ENCODE measurements around the gene LRRC63. TPM values are rescaled to one million over a fixed set of nuclear protein-coding genes. Genes with fewer than 3 reads are reported as not detected.

LRRC63 gene
- polyA plus RNA-seq, 3 donors = 0.36 TPM; not detected in 2

- WGBS (ENCODE audit: insufficient coverage) = no CpG with 5 or more reads among the region's 1 CpG
- peaks cover 35 to 44% of the 10 kb centered on the region in 2 donors for H3K36me3 ChIP-seq (replicated peaks in 1 of 2; ENCODE audit: control insufficient read depth in 1 of 2, insufficient read depth in 2 of 2, low read length in 2 of 2)
- H3K9me3 Mint-ChIP-seq = no peaks in the 10 kb centered on the region
- peaks cover 99% of the 10 kb centered on the region for H3K79me2 ChIP-seq (ENCODE audit: insufficient read depth, low read length)
- no peaks in the 10 kb centered on the region for H3K27me3 Mint-ChIP-seq (ENCODE audit: low read depth in 3 of 3)
- H3K27me3 ChIP-seq (ENCODE audit: control insufficient read depth in 2 of 2, insufficient read depth in 2 of 2, low read length in 2 of 2) = no peaks in the 10 kb centered on the region
- peak overlapping the region; percentile 77 to 96 (median 84) for H3K27ac Mint-ChIP-seq
- H3K27ac ChIP-seq (ENCODE audit: low read depth in 1 of 2, low read length in 2 of 2) = peak overlapping the region in 1 of 2 donors; percentile 95
- peak overlapping the region; percentile 97 for H3K4me2 ChIP-seq (replicated peaks; ENCODE audit: extremely low read depth, low read length, poor library complexity, severe bottlenecking)
- TF ChIP-seq CTCF (IDR thresholded peaks at IDR 0.05) = no peak
- H3K4me3 Mint-ChIP-seq = peak overlapping the region in 1 of 2 donors; percentile 2
- intact Hi-C loops (cut with micrococcal nuclease) = loop anchor here (5.0 to 10.0 kb wide), 4 partner anchors 46 to 156 kb away; partner anchors contain the start of gene LRRC63 (in 2 of the 2)
- H3K36me3 Mint-ChIP-seq = peaks cover 51 to 72% of the 10 kb centered on the region in 2 donors
- H2AFZ ChIP-seq (ENCODE audit: insufficient read depth, low read depth, low read length, poor library complexity, severe bottlenecking) = no peak overlapping the region
- peaks cover 84 to 89% of the 10 kb centered on the region in 2 donors for H3K4me1 ChIP-seq (ENCODE audit: control insufficient read depth in 1 of 2, insufficient read depth in 2 of 2, low read length in 2 of 2)
- H3K4me1 Mint-ChIP-seq = peaks cover 83% of the 10 kb centered on the region
- no peaks in the 10 kb centered on the region for H3K9me3 ChIP-seq (replicated peaks in 1 of 2; ENCODE audit: control insufficient read depth in 1 of 2, insufficient read depth in 1 of 2, low read length in 2 of 2)
- no peak overlapping the region for H3K9ac ChIP-seq (ENCODE audit: insufficient read depth, low read length, poor library complexity, severe bottlenecking)
- H4K20me1 ChIP-seq (ENCODE audit: insufficient read depth, low read length) = peaks cover 98% of the 10 kb centered on the region
- H3K4me3 ChIP-seq (replicated peaks in 1 of 3; ENCODE audit: low read depth in 2 of 3, low read length in 3 of 3) = peak overlapping the region in 1 of 3 experiments; percentile 98
- DNase-seq = no peak
Observed at GRCh38 chr13:46166224-46166584, 45.5 kb upstream of the LRRC63 start.

- 70% methylated on average over 2 of the region's 3 CpGs for WGBS (ENCODE audit: insufficient coverage)
Observed at GRCh38 chr13:46166947-46167610, 44.6 kb upstream of the LRRC63 start.

More at GRCh38 chr13:46166947-46167610, 44.6 kb upstream of the LRRC63 start:
- TF ChIP-seq CTCF (IDR thresholded peaks at IDR 0.05) = no peak
- no peaks in the 10 kb centered on the region for H3K27me3 ChIP-seq (ENCODE audit: control insufficient read depth in 2 of 2, insufficient read depth in 2 of 2, low read length in 2 of 2)
- peak overlapping the region in 1 of 3 experiments; percentile 98 for H3K4me3 ChIP-seq (replicated peaks in 1 of 3; ENCODE audit: low read depth in 2 of 3, low read length in 3 of 3)
- H3K79me2 ChIP-seq (ENCODE audit: insufficient read depth, low read length) = peaks cover 99% of the 10 kb centered on the region
- H3K9me3 Mint-ChIP-seq = no peaks in the 10 kb centered on the region
- intact Hi-C loops (cut with micrococcal nuclease) = loop anchor here (5.0 to 10.0 kb wide), 4 partner anchors 45 to 155 kb away; partner anchors contain the start of gene LRRC63 (in 2 of the 2)
- H3K27me3 Mint-ChIP-seq (ENCODE audit: low read depth in 3 of 3) = no peaks in the 10 kb centered on the region
- peak overlapping the region; percentile 56 to 70 for H3K4me3 Mint-ChIP-seq
- H3K27ac ChIP-seq (ENCODE audit: low read depth in 1 of 2, low read length in 2 of 2) = peak overlapping the region; percentile 90 to 95
- H3K36me3 Mint-ChIP-seq = peaks cover 54 to 71% of the 10 kb centered on the region in 2 donors
- H4K20me1 ChIP-seq (ENCODE audit: insufficient read depth, low read length) = peaks cover 99% of the 10 kb centered on the region
- no peak overlapping the region for H2AFZ ChIP-seq (ENCODE audit: insufficient read depth, low read depth, low read length, poor library complexity, severe bottlenecking)
- DNase-seq = peak in 1 of 3 donors; percentile 71
- H3K9ac ChIP-seq (ENCODE audit: insufficient read depth, low read length, poor library complexity, severe bottlenecking) = no peak overlapping the region
- peaks cover 31 to 44% of the 10 kb centered on the region in 2 donors for H3K36me3 ChIP-seq (replicated peaks in 1 of 2; ENCODE audit: control insufficient read depth in 1 of 2, insufficient read depth in 2 of 2, low read length in 2 of 2)
- H3K27ac Mint-ChIP-seq = peak overlapping the region; percentile 77 to 99 (median 96)
- H3K4me2 ChIP-seq (replicated peaks; ENCODE audit: extremely low read depth, low read length, poor library complexity, severe bottlenecking) = peak overlapping the region; percentile 97
- no peaks in the 10 kb centered on the region for H3K9me3 ChIP-seq (replicated peaks in 1 of 2; ENCODE audit: control insufficient read depth in 1 of 2, insufficient read depth in 1 of 2, low read length in 2 of 2)
- H3K4me1 Mint-ChIP-seq = peaks cover 85% of the 10 kb centered on the region
- H3K4me1 ChIP-seq (ENCODE audit: control insufficient read depth in 1 of 2, insufficient read depth in 2 of 2, low read length in 2 of 2) = peaks cover 86 to 89% of the 10 kb centered on the region in 2 donors

All from CD14-positive monocyte (primary cell).